Stimulated activated CD8-positive, alpha-beta memory T cell treated with anti-CD3 and anti-CD28 coated beads, Interleukin-7, amount 100 ng/mL, for 48 hours (primary cell): ENCODE measurements around the gene CDC14B.

Source experiments
- DNase-seq, 2 donors: peaks; one replicate each; pipeline ENCODE4 v3.0.0-alpha.2; 2020; ENCODE audit warnings: low read depth in 1 of 2; ENCODE audit errors: extremely low read depth in 1 of 2

CDC14B gene

DNA sequence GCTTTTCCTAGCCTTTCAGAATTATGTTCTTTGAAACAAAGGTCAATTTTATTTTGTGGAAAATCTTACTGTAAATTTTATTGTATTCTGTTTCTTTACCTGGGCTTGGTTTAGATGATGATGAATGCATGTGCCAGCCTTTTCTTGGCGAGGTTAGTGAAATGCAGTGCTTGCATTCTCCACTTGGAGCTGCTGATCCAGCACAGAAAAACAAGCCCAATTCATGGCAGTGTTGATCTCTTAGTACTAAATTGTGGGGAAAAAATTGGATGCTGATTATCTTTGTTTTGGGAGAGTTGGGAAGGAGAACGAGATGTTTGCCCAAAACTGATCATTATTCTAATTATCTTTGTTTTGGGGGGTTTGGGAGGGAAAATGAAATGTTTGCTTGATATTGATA lies 166.0 kb downstream of the CDC14B start:
- DNase-seq, result no peak

DNA sequence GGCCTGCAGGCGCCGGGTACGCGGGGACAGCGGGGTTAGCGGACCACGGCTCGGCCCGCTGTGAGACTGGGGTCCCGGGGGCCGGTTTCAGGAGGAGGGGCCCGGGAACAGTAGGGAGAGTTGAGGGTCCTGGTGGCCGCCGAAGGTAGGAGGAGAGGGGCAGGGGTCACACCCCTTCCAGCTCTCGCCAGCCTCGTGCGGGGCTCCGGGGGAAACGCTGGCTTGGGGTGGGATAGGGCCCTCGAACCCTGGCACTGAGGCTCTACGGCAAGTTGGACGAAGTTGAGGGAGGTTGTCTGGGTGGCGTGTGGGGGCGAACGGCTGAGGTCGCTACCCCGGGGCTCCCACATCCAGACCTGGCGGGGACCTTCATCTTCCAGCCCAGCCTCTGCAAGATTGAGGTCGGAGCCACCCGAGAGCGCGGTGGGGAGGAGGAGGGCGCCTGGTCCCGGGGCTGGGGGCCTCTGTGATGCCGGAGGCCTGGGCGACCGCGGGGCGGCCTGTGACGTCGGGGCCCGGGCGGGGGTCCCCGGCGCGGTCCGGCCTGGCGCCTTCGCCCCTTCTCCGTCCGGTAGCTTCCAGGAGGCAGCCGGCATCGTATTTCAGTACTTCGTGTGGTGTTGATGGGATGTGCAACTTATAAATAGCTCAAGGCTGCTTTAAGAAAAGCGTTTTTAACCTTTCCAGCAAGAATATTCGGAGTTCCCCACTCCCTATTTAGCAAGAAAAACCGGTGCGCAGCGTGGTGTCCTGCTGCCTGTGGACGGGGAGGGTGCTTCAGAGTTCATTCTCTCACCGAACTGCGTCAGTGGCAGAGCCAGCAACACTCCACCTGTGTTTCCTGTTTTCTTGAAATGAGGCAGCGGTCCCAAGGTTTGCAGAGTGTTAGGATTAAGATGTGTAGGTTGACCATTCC lies 168.8 kb downstream of the CDC14B start:
- DNase-seq, result no peak
